ENCODE data around the gene CARD18. TPM values are rescaled to one million over a fixed set of nuclear protein-coding genes. Genes with fewer than 3 reads are reported as not detected.
"Not testable (repeated sequence)": the region's sequence is repeated elsewhere in the genome, so short reads cannot be mapped to it uniquely, and the experiment has no call there.

CARD18 gene
- total and polyA plus RNA-seq, 2 donors = 0.28 to 13.9 TPM

GRCh38 chr11:105100981-105101630 is 38.5 kb downstream of the CARD18 start:
- no peak overlapping the region for H3K27ac ChIP-seq (ENCODE audit: low read depth in 1 of 2, low read length in 1 of 2)

GRCh38 chr11:105100206-105100605 is 39.4 kb downstream of the CARD18 start:
- Histone ChIP-seq H3K9me3 (ENCODE audit: control insufficient read depth in 2 of 2, insufficient read depth in 1 of 2, low read length in 1 of 2) (no peaks in the 10 kb centered on the region), H3K4me1 (ENCODE audit: control insufficient read depth in 2 of 2, insufficient read depth in 2 of 2, low read length in 2 of 2) (no peaks in the 10 kb centered on the region), H3K27ac (ENCODE audit: low read depth in 1 of 2, low read length in 1 of 2) (no peak overlapping the region), H3K4me3 (ENCODE audit: low read length in 2 of 2) (no peak overlapping the region), H3K36me3 (ENCODE audit: control insufficient read depth in 2 of 2, insufficient read depth in 2 of 2, low read length in 1 of 2) (no peaks in the 10 kb centered on the region), H3K27me3 (ENCODE audit: control insufficient read depth in 2 of 2, insufficient read depth in 1 of 2, low read length in 1 of 2) (no peaks in the 10 kb centered on the region)
- 52% methylated on average over 7 of the region's 7 CpGs for WGBS
- DNase-seq (ENCODE audit: low read depth in 6 of 9, low spot score in 9 of 9) = peak in 1 of 9 donors; percentile 12

More at GRCh38 chr11:105100981-105101630, 38.5 kb downstream of the CARD18 start:
- no peaks in the 10 kb centered on the region for H3K4me1 ChIP-seq (ENCODE audit: control insufficient read depth in 2 of 2, insufficient read depth in 2 of 2, low read length in 2 of 2)
- H3K9me3 ChIP-seq (ENCODE audit: control insufficient read depth in 2 of 2, insufficient read depth in 1 of 2, low read length in 1 of 2) = no peaks in the 10 kb centered on the region
- whole genome bisulfite sequencing = 63% methylated on average over 2 of the region's 2 CpGs
- H3K27me3 ChIP-seq (ENCODE audit: control insufficient read depth in 2 of 2, insufficient read depth in 1 of 2, low read length in 1 of 2) = no peaks in the 10 kb centered on the region
- DNase-seq (ENCODE audit: low read depth in 6 of 9, low spot score in 9 of 9) = peak in 1 of 9 donors; percentile 3
- no peaks in the 10 kb centered on the region for H3K36me3 ChIP-seq (ENCODE audit: control insufficient read depth in 2 of 2, insufficient read depth in 2 of 2, low read length in 1 of 2)
- H3K4me3 ChIP-seq (ENCODE audit: low read length in 2 of 2) = no peak overlapping the region

- H3K27ac ChIP-seq (ENCODE audit: low read depth in 1 of 2, low read length in 1 of 2); H3K27me3 ChIP-seq (ENCODE audit: control insufficient read depth in 2 of 2, insufficient read depth in 1 of 2, low read length in 1 of 2); H3K4me1 ChIP-seq (ENCODE audit: control insufficient read depth in 2 of 2, insufficient read depth in 2 of 2, low read length in 2 of 2); DNase-seq (ENCODE audit: low read depth in 6 of 9, low spot score in 9 of 9); H3K36me3 ChIP-seq (ENCODE audit: control insufficient read depth in 2 of 2, insufficient read depth in 2 of 2, low read length in 1 of 2); H3K9me3 ChIP-seq (ENCODE audit: control insufficient read depth in 2 of 2, insufficient read depth in 1 of 2, low read length in 1 of 2); H3K4me3 ChIP-seq (ENCODE audit: low read length in 2 of 2): not testable (repeated sequence)
- WGBS = 90% methylated on average over 2 of the region's 2 CpGs
Observed at GRCh38 chr11:105099594-105099993, 40.0 kb downstream of the CARD18 start.

- Histone ChIP-seq H3K4me1 (ENCODE audit: control insufficient read depth in 2 of 2, insufficient read depth in 2 of 2, low read length in 2 of 2) (no peaks in the 10 kb centered on the region), H3K27ac (ENCODE audit: low read depth in 1 of 2, low read length in 1 of 2) (no peak overlapping the region), H3K36me3 (ENCODE audit: control insufficient read depth in 2 of 2, insufficient read depth in 2 of 2, low read length in 1 of 2) (no peaks in the 10 kb centered on the region), H3K27me3 (ENCODE audit: control insufficient read depth in 2 of 2, insufficient read depth in 1 of 2, low read length in 1 of 2) (no peaks in the 10 kb centered on the region), H3K9me3 (ENCODE audit: control insufficient read depth in 2 of 2, insufficient read depth in 1 of 2, low read length in 1 of 2) (no peaks in the 10 kb centered on the region), H3K4me3 (ENCODE audit: low read length in 2 of 2) (no peak overlapping the region)
- WGBS = 58% methylated on average over 9 of the region's 9 CpGs
- DNase-seq (ENCODE audit: low read depth in 6 of 9, low spot score in 9 of 9) = no peak
Observed at GRCh38 chr11:105092256-105093239, 47.0 kb downstream of the CARD18 start.

Other genes with a start within 250 kb of the CARD18 start
- 0.05 TPM for gene CASP12, start 241.3 kb downstream of the CARD18 start, total RNA-seq
- 0.18 TPM for gene CASP12, start 241.3 kb downstream of the CARD18 start, polyA plus RNA-seq
- 82.6 TPM for gene CASP4, start 171.2 kb downstream of the CARD18 start, total RNA-seq
- gene CASP4, start 171.2 kb downstream of the CARD18 start, polyA plus RNA-seq = 95.6 TPM
- gene CASP5, start 116.6 kb downstream of the CARD18 start, total RNA-seq = 0.33 TPM
- 0.55 TPM for gene CASP5, start 116.6 kb downstream of the CARD18 start, polyA plus RNA-seq
- gene CASP1, start 104.6 kb downstream of the CARD18 start, total RNA-seq = 30.9 TPM
- gene CASP1, start 104.6 kb downstream of the CARD18 start, polyA plus RNA-seq = 40.4 TPM
- gene CARD16, start 94.4 kb downstream of the CARD18 start, total RNA-seq = 33.9 TPM
- gene CARD16, start 94.4 kb downstream of the CARD18 start, polyA plus RNA-seq = 75.7 TPM

Data from thymus (tissue), 11 donors.